GM23338 (cell line): Measurements from ENCODE around the gene PRSS27.

Experiments
- CTCF ChIP-seq, 2 experiments: fragments of 200-600 bp in 1 of 2; sonication (generic) in 1 of 2; conservative IDR thresholded peaks; 2 replicates each; pipeline versions ENCODE4 v1.5.1 to v1.6.1; 2016 to 2017; ENCODE audit warnings: antibody characterized with exemption in 2 of 2, low read depth in 2 of 2, mild to moderate bottlenecking in 2 of 2, moderate library complexity in 1 of 2
- ETS1 ChIP-seq: IDR thresholded peaks from 2 replicates; pipeline ENCODE4 v1.6.1; 2016; ENCODE audit warnings: antibody characterized with exemption
- EZH2 ChIP-seq: fragments of 200-600 bp; sonication (generic); IDR thresholded peaks from one replicate; pipeline ENCODE4 v1.8.0; 2017; ENCODE audit warnings: antibody characterized with exemption, mild to moderate bottlenecking, low read depth; ENCODE audit not compliant: unreplicated experiment
- POLR2AphosphoS5 ChIP-seq: IDR thresholded peaks from 2 replicates; pipeline ENCODE4 v1.6.1; 2016; ENCODE audit warnings: antibody characterized with exemption, low read depth
- ZNF114 ChIP-seq: fragments of 250-450 bp; sonication (Bioruptor Pico); IDR thresholded peaks from 2 replicates; pipeline ENCODE4 v1.5.0; 2020; ENCODE audit warnings: mild to moderate bottlenecking, moderate library complexity

GRCh38 chr16:2675021-2675420, 45.0 kb downstream of the PRSS27 start:
- no peak for TF ChIP-seq CTCF (conservative IDR thresholded peaks at IDR 0.05; ENCODE audit: low read depth in 2 of 2)
- no peak for TF ChIP-seq EZH2
- TF ChIP-seq POLR2AphosphoS5 = no peak
- no peak for TF ChIP-seq ETS1
- no peak for TF ChIP-seq ZNF114
